NT2/D1 (cell line): ENCODE results near the gene SHLD3.
"Not testable (repeated sequence)": the region's sequence is repeated elsewhere in the genome, so short reads cannot be mapped to it uniquely, and the experiment has no call there.

Experiments
- DNase-seq: peaks from one replicate; pipeline ENCODE4 v3.0.0-alpha.2; 2011; ENCODE audit warnings: low read depth, low spot score
- H3K27me3 ChIP-seq: 2 replicates; pipeline ENCODE4 v1.6.0; 2011; ENCODE audit warnings: mild to moderate bottlenecking; ENCODE audit not compliant: insufficient read length, insufficient read depth
- H3K36me3 ChIP-seq: 2 replicates; pipeline ENCODE4 v1.6.1; 2011; ENCODE audit warnings: mild to moderate bottlenecking, low read length, mixed read lengths; ENCODE audit not compliant: insufficient read depth, insufficient read length
- H3K4me1 ChIP-seq: 2 replicates; pipeline ENCODE4 v1.5.1; 2011; ENCODE audit not compliant: insufficient read depth, insufficient read length
- H3K4me3 ChIP-seq: 2 replicates; pipeline ENCODE4 v1.5.1; 2011; ENCODE audit warnings: low read depth; ENCODE audit not compliant: insufficient read length
- H3K9ac ChIP-seq: 2 replicates; pipeline ENCODE4 v1.6.0; 2011; ENCODE audit warnings: low read depth; ENCODE audit not compliant: insufficient read length
- H3K9me3 ChIP-seq: 2 replicates; pipeline ENCODE4 v1.5.1; 2011; ENCODE audit warnings: mild to moderate bottlenecking, low read length; ENCODE audit not compliant: insufficient read depth
- SUZ12 ChIP-seq: IDR thresholded peaks from 2 replicates; pipeline ENCODE4 v1.6.1; 2011; ENCODE audit not compliant: insufficient read length, insufficient read depth; ENCODE audit errors: extremely low read depth
- YY1 ChIP-seq: IDR thresholded peaks from 2 replicates; pipeline ENCODE4 v1.6.1; 2011; ENCODE audit not compliant: insufficient read length, insufficient read depth
- ZNF274 ChIP-seq: IDR thresholded peaks from 2 replicates; pipeline ENCODE4 v1.6.1; 2011; ENCODE audit warnings: mild to moderate bottlenecking, low read depth, low read length

SHLD3 gene

GRCh38 chr5:65654713-65655112 is 29.9 kb downstream of the SHLD3 start:
- Histone ChIP-seq H3K36me3 (peaks cover 11% of the 10 kb centered on the region), H3K4me1 (no peaks in the 10 kb centered on the region), H3K9me3 (no peaks in the 10 kb centered on the region), H3K9ac (no peak overlapping the region), H3K4me3 (no peak overlapping the region), H3K27me3 (no peaks in the 10 kb centered on the region)
- no peak for DNase-seq
- no peak for TF ChIP-seq SUZ12
- TF ChIP-seq ZNF274, result no peak
- no peak for TF ChIP-seq YY1

- no peaks in the 10 kb centered on the region for H3K27me3 ChIP-seq
- TF ChIP-seq YY1 (no peak), SUZ12 (no peak), ZNF274 (no peak)
- no peak overlapping the region for H3K9ac ChIP-seq
- no peaks in the 10 kb centered on the region for H3K4me1 ChIP-seq
- peaks cover 22% of the 10 kb centered on the region for H3K36me3 ChIP-seq
- peak; percentile 11 for DNase-seq
- no peak overlapping the region for H3K4me3 ChIP-seq
- no peaks in the 10 kb centered on the region for H3K9me3 ChIP-seq
Measured at GRCh38 chr5:65663804-65664521, 39.1 kb downstream of the SHLD3 start.

DNA sequence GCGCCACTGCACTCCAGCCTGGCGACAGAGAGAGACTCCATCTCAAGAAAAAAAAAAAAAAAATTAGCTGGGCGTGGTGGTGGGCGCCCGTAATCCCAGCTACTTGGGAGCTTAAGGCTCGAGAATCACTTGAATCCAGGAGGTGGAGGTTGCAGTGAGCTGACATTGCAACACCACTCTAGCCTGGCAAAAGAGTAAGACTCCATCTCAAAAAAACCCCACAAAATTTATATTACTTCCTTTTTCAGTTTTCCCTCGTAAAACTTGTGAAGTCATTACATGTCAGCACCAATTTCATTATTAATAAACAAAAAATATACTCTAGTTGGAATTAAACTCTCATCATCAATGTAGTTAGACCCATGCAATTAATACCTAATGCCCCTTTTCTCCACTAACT is 43.9 kb downstream of the SHLD3 start:
- Histone ChIP-seq H3K9me3 (no peaks in the 10 kb centered on the region), H3K36me3 (peaks cover 24% of the 10 kb centered on the region), H3K4me1 (no peaks in the 10 kb centered on the region), H3K4me3 (no peak overlapping the region), H3K9ac (no peak overlapping the region), H3K27me3 (no peaks in the 10 kb centered on the region)
- no peak for TF ChIP-seq SUZ12
- no peak for TF ChIP-seq ZNF274
- DNase-seq, result no peak

DNA sequence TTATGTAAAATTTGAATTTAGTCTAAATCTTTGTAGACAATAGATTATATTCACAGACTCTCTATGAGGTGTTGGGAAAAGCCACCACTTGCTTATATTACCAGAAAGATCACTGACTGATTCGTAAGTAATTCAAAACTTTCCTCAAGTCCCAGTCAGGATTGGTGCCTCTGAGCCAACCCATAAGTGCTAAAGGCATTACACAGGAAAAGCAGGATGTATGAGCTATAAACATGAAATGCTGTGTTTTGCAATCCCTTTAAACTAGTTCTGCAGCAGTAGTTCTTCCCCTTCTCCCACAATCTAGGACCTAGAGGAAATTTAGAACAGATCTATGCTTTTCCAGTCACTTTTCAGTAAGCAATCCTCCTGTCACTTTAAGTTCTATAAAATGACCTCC is 48.0 kb downstream of the SHLD3 start:
- Histone ChIP-seq H3K36me3 (peaks cover 21% of the 10 kb centered on the region), H3K9ac (no peak overlapping the region), H3K4me3 (no peak overlapping the region), H3K27me3 (no peaks in the 10 kb centered on the region), H3K9me3 (no peaks in the 10 kb centered on the region), H3K4me1 (no peaks in the 10 kb centered on the region)
- no peak for TF ChIP-seq YY1
- no peak for TF ChIP-seq ZNF274
- TF ChIP-seq SUZ12, result no peak
- DNase-seq, result no peak

GRCh38 chr5:65674749-65675148 is 49.9 kb downstream of the SHLD3 start:
- Histone ChIP-seq H3K36me3 (peaks cover 24% of the 10 kb centered on the region), H3K9ac (no peak overlapping the region), H3K27me3 (no peaks in the 10 kb centered on the region), H3K4me3 (no peak overlapping the region), H3K9me3 (no peaks in the 10 kb centered on the region), H3K4me1 (no peaks in the 10 kb centered on the region)
- DNase-seq, result no peak
- TF ChIP-seq SUZ12 (no peak), YY1 (no peak), ZNF274 (no peak)

GRCh38 chr5:65676056-65676455 is 51.2 kb downstream of the SHLD3 start:
- not testable (repeated sequence) for H3K4me1 ChIP-seq, DNase-seq

More at GRCh38 chr5:65676056-65676455, 51.2 kb downstream of the SHLD3 start:
- H3K9me3 ChIP-seq, H3K27me3 ChIP-seq, H3K4me3 ChIP-seq, H3K9ac ChIP-seq: not testable (repeated sequence)
- peaks cover 32% of the 10 kb centered on the region for H3K36me3 ChIP-seq
